HG02981 (cell line): Measurements from ENCODE around the gene FICD.
"Not testable (repeated sequence)": the region's sequence is repeated elsewhere in the genome, so short reads cannot be mapped to it uniquely, and the experiment has no call there.

Experiments used
- ATAC-seq: cut with Tn5 transposase; IDR thresholded peaks from one replicate; pipeline ENCODE4 v1.9.1; 2021; ENCODE audit warnings: mild to moderate bottlenecking, moderate library complexity; ENCODE audit not compliant: unreplicated experiment

The FICD gene

DNA sequence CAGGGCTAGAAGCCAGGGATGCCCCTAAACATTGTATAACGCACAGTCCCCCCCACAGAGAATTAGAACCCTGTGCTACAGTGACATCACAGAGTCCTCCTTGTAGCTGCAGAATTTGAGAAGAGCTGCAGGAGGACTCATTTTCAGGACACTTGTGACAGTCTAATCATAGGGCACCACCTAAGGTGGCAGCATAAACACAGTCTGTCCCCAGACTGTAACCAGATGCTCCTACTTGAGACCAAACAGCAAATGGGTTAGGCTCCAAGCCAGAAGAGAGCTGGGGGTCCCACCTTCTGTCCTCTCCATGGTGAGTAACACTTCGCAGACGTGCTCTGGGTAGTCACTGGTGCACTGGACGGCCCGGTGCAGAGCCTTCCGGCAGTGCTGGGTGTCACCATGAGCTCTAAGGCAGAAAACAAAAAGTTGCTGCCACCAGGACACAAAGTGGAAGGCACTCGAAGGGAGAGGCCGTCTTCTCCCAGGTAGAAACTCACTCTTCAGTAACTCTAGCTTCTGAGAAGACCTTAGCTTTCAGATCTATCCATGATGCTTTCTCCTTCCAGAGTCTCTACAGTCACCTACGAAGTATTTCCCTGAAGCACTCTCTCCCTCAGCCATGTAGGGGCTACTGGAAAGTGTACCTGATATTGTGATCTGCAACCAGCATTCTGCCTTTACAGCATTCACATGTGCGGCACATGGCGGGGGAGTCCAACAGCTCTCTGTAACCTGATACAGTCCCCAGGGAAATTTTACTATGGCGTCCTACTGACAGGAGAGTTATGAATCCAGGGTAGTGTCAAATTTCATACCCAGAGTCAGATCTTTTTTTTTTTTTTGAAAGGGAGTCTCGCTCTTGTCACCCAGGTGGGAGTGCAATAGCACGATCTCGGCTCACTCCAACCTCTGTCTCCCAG, 17.1 kb downstream of the FICD start:
- no peak for ATAC-seq

DNA sequence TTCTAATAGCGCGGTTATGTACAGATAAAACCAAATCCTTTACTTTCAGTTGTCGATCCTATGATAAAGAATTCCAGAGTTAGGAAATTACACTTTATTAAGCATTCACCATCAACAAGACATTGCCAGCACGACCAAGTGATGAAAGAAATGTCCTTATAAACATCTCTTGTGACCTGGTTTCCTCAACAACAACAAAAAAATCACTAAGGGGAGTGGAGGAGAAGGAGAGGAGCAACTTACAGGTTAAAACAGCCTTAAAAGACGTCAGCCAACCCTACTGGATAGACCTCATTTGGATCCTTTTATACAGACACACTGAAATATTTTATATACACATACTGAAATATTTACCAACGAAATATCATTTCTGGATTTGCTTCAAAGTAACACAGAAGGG, 23.1 kb downstream of the FICD start:
- no peak for ATAC-seq

DNA sequence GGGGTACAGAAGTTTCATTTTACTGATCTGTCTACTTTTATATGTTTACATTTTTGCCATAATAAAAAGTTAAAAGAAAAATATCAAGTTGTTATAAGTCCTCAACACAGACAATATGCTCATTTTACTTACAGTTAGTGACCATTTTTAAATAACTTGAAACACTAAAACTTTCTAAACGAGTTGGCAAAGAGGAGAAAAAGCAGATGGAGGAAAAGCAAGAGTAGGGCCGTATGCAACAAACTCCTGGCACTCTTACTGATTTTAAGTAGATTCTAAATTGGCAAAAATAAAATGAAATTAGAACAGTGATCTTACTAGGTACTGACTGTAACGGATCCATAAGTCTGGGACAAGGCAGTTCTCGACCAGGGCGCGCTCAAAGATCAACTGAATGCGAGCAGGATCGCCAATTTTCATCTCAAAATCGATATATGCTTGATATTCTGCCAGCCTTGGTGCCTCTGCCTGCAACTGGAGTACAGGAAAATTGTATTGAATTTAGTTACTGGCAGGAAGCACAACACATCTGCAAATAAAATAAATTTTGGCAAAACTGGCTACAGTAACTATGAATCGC, 23.6 kb downstream of the FICD start:
- no peak for ATAC-seq

DNA sequence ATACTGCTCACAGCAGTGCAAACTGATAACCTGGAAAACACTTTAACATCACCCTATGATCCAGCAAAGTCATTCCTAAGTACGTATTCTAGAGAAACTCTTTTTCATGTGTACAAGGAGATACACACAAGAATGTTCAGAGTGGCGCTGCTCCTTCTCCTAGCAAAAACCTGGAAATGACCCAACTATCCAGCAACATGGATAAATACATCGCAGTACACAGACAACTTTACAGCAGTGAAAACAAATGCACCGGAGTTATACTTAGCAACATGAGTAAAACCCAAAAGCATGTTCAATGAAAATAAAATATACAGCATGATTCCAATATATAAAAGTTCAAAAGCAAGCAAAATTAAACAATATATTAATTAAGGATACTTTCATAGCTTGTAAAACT, 27.2 kb downstream of the FICD start:
- no peak for ATAC-seq

DNA sequence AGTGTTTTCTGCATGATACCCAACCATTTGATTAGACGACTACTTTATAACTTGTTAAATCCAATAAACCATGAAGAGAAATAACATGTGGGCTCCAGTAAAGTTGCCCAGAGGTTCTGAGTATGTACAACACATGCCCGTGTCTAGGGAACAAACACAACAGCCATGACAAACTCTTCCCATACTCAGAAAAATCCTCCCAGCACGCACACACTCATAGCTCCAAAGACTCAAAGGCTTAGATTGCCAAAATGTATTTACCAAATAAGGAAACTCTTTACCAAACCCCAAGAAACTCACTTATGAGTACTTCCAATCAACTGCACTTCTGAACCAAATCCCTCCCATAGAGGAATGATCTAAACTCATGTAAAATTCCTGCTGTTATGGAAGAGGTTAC, 28.6 kb downstream of the FICD start:
- ATAC-seq = no peak

DNA sequence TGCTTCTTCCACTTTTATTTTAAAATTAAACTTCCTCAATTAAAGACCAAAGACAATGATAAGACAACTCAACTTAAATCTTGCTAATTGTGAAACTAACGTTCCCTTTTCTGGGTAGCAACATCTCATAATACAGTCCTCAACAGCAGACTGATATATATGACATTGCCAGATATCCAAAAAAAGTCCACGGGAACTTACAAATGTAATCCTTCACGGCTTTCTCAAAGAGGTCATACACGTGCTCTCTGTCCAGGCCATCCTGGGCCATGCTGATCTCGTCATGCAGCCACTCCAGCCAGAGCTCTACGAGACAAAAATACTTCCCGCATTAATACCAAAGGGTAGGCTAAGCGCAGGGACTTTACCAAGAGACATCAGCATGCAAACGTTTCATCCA, 32.6 kb downstream of the FICD start:
- ATAC-seq = no peak

DNA sequence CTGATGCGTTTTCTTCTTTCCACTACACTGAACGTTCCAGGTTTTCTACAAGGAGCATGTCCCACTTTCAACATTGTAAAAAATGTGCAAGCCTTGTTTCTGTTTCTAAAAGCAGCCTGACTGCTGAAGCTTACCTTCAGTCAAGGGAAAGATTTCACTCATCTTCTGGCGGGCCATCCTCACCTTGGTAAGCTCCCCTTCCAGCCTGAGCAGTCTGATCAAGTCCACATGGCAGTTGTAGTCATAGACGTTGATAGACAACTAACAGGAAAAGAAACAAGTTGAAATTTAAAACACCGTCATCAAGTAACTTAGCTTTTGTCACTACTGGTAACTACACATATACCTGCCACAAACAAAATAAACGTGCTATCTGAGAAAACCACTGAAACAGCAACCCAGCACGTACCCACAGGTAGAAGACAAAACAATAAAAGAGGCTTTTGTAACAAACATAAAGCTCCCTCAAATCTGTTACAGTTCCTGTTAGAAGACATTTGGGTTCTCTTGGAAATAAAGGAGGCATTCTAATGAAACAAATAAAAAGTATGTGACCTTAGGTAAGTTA, 34.0 kb downstream of the FICD start:
- ATAC-seq = no peak

DNA sequence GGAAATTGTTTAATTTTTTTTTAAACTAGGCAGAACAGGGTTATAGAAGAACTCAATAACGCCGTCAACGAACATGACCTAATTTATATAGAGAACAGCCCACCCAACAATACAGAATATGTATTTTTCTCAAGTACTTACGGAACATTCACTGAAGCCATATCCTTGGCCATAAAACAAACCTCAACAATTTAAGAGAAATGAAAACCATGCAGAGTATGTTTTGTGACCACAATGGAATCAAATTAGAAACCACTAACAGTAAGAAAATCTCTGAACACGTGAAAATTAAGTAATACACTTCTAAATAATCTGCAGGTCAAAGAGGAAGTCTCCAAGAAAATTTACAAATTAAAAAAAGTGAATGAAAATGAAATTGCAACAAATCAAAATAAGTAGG, 36.5 kb downstream of the FICD start:
- ATAC-seq = no peak

DNA sequence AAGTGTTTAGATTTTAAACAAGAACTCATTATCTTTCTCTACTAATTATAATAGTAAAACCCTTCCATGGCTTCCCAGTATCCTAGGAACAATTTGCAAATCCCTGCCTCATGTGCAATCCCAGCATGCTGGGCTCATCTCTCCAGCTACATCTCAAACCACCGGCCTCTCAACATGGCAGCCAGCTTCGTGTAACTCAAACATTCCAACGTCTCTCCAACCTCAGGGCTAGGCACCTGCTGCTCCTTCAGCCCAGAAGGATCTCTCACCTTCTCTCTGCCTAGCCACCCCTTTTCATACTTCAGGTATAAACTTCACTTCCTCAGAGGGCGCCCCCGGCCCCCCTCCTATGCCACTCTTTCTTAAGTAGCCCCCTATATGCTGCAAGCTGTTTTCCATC, 38.7 kb downstream of the FICD start:
- ATAC-seq = no peak

DNA sequence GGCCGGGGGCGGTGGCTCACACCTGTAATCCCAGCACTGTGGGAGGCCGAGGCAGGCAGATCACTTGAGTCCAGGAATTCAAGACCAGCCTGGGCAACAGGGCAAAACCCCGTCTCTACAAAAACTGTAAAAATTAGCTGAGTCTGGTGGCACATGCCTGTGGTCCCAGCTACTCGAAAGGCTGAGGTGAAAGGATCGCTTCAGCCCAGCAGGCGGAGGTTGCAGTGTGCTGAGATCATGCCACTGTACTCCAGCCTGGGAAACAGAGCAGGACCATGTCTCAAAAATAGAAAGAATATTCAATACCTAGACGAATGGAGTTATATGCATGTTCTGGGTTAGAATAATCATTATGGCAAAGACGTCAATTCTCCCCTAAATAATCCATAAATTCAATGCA, 40.3 kb downstream of the FICD start:
- ATAC-seq = not testable (repeated sequence)

DNA sequence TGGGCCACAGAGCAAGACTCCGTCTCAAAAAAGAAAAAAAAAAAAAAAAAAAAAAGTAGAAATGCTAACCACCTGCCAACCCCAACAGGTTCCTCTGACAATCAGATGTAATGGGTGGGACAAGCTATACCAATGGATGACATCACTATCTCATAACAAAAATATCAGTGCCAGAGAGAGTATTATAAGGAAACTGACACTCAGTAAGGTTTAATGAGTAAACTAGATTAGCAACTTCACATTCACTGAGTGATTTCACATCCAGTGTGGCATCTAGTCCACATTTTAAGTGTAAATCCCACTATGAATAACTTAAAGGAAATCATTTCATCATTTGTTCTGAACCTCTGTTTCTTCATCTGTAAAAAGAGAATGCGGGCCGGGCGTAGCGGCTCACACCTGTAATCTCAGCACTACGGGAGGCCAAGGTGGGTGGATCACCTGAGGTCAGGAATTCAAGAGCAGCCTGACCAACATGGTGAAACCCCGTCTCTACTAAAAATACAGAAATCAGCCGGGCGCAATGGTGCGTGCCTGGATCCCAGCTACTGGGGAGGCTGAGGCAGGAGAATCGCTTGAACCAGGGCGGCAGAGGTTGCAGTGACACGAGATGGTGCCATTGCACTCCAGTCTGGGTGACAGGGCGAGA, 44.1 kb downstream of the FICD start:
- ATAC-seq = no peak

DNA sequence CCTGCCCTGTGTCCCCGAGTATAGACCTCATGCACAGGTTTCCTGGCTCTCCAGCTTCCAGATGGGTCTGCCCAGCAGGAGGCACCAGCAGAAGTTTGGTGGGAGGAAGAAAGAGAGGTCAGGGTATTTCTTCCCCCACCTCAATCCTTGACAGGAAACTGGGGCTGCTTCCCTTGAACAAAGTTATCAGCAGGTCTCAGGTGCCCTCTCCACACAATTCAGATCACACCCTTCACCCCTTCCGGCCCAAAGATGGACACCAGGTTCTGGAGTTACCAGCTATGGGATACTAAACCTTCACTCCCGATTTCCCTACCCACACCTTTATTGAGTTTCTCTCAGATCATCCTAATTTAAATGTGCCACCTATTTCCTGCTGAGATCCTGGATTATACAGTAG, 44.7 kb downstream of the FICD start:
- ATAC-seq = no peak

DNA sequence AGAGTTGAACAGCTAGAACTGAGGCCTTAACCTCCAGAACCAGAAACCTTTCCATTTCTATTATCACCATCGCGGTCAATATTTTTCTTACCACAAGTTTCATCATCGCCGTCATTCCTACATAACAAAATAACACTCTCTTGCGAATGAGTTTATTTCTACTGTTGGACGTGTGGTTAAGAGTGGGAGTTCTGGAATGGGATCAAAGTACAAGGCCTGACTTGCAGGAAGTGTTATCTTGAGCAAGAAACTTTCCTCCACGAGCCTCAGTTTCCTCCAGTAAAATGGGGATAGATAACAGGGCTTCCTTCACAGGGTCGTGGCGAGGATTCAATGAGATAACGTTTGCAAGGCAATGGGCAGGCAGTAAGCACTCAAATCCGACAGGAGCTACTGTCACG, 45.2 kb downstream of the FICD start:
- no peak for ATAC-seq

DNA sequence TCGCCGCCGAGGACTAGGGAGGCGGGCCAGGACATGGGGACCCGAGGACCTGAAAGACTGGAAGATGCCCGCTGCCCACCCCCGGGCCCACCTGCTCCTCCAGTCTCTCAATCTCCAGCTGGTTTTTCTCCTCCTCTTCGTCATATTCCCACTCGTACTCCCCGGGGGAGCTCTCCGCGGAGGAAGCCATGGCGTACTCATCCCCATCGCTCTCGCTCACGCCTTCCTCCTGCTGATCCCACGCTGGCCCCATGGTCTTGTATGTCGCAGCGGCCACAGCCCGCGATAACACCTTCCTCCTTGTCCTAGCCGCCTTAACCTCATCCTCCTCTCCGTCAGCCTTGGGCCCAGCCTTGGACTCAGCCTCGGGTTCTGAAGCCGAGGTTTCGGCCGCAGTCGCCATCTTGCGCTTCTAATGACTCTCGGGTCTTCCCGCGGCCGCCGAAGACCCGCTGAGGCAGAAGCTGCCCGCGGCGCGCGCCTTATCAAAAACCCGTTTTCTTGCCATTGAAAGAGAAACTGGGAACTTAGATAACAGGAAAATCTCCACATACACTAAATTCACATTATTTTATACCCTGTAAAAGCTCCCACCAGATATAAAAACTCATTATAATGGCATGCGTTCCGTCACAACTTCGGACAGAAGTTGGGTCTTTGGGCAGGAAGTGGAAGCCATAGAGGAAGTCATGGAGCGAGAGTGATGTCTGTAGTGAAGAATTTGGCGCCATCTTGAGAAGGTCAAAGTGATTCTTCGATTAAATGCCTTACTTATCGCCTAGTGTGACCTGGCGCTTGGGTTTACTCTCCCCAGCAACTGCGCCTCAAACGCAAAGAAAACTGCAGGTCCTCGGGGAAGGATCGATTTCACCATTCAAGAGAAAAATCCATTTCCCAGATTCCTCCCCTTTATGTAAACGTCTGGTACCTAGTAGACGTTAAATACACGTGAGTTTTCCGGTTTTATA, 46.0 kb downstream of the FICD start, which contains the start of gene SART3:
TSS of gene SART3 (minus strand) at position 422 of the 968 bp plus-strand sequence. CDS start at position 403, 19 bp downstream.
- ATAC-seq = peak; percentile 34

DNA sequence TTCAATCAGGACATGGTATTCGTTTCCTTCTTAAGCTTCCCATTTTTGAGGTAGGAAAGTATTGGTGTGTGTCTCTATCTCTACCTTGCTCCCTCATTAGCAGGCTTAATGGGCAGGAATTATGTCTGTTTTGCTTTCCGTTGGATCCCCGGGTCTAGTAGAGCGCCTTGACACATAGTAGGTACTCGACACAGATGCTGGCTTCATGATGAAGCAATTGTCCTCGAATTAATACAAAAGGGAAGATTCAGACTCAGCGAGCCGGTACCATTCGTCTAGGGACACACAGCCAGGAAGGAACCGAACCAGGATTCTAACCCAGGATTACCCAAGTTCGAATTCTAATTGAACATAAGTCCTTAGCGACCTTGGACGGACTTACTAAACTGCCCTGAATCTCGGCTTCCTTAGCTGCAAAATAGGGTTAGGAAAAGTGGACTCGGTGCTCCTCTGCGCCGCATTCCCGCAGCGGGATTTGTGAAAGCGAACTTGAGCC, 46.8 kb downstream of the FICD start:
- no peak for ATAC-seq

DNA sequence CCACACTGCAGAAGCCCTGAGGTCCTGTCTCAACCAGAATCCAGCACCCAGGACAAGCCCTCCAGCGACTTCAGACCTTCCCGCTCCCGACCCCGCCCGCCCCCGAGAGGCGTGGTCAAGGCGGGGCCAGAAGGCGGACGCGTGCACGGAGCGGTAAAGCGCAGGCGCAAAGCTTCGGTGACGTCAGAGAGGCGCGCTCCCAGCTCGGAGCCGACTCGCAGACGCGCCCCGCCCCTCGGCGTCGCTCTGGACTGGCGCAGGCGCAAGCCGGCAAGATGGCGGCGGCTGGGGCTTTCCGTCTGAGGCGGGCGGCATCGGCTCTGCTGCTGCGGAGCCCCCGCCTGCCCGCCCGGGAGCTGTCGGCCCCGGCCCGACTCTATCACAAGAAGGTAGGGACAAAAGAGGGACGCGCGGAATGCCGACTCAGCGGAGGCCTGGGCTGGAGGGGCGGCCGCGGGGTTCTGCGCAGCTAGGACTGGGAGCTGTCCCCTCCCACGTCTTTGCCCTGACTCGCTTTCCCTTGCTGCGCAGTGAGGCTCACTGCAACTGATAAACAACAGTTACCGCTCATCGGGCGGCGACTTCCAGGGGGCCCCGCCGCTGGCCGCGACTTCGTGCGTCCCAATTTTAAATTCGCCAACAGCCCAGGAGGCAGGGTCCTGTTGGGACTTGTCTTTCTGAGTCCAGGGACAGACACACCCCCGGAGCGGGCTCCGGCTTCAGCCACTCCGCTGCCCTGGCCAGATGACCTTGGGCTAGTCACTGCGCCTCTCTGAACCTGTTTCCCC, 47.5 kb downstream of the FICD start, which contains the start of gene ISCU:
TSS of gene ISCU (plus strand) at position 249 of the 788 bp plus-strand sequence. CDS start at position 276, 27 bp downstream.
- peak; percentile 51 for ATAC-seq

DNA sequence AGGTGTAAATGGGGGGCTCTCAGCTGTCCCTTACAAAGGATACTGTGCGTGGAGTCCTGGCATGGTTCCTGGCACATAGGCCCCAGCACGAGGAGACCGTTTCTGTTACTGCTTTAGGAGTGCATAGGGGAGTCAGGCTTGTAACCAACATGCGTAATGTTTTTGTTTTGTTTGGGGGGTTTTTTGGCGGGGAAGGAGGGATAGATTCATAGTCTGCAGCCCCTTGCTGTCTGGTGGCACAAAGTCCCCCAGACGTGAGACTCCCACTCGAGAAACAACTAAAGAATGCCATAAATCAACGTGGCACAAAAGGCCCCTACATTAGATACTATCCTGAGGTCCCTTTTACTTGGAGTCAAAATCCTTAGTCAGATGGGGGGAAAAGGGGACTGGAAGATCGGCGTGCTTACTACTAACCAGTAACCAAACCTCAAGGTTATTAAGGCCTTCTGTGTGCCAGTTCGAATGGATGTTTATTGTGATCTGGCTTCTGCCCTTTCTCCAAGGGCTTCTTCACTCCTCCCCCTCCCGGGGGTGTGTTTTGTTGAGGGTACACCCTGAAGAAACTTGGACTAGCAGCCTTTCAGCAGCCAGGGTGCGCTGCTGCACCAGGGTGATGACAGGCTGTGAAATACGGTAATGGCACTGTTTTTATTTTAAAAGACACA, 48.2 kb downstream of the FICD start:
- peak; percentile 24 for ATAC-seq

DNA sequence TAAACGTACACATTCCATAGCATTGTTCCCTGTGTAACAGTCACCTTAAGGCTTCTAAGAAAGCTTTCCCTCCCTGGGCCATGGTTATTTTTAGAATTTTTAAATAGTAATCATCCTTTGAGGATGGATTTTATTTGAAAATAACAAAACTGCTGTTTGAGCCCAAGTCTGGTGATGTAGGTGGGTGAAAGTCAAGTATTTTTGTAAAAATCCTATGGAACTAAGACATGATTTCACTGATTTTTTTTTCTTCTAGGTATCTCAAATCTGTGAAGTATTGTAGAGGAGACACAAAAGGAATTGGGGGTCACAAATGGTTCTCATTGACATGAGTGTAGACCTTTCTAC, 48.7 kb downstream of the FICD start:
- no peak for ATAC-seq

DNA sequence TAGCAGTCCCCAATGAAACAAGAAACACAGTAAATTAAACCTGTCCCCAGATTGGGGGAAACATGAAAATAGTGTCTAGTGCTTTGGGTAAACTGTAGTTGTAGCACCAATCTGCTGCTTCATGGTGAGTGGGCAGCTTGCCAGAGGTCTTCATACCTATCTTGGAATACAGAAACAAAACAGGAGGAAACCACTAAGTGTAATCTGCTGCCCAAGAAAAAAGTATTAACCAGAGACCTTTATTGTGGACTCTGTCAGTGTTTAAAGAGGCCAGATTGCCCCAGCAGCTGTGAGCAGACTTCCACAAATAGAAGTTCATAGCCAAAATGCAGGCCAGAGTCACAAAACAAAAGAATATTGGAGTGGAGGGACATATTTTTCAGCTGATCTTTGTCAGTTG, 49.6 kb downstream of the FICD start:
- ATAC-seq = no peak
